ENCODE measurements around the gene ELF3. TPM values are rescaled to one million over a fixed set of nuclear protein-coding genes. Genes with fewer than 3 reads are reported as not detected.
"Not testable (repeated sequence)": the region's sequence is repeated elsewhere in the genome, so short reads cannot be mapped to it uniquely, and the experiment has no call there.

ELF3 gene
- polyA plus RNA-seq, 1 donor from 2014 or later = 0.26 TPM

DNA sequence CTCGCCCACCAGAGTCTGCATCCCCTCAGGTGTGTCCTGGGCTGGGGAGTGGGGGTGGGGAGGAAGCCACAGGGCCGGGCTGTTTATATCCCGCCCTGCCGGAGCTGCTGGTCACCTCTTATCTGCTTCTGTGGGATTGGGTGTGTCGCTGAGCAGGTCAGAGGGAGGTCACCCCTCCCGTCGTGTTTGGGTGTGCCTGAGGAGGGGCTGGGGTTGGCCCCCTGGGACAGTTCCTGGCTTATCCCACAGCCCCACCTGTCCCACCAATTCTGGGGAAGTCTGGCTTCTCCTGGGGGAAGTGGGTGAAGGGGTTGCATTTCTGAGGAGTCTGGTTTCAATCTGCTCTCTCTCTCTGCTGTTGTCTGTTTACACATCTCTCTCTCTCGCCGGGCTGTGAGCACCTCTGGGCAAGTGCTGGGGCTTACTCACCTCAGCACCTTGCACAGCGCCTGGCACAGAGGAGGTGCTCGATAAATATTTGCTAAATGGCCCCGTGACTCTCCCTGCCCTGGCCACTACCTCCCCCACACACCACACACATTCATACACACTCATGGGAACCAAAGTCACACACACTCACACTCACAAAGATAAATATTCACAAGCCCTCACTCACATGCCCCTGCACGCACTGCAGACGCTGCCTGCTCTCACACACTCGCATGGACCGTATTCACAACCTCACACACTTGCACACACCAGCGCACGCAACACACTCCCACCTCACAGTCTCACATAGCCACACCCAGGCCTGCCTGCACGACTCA, 8.3 kb downstream of the ELF3 start:
- Histone ChIP-seq H3K9me2 (ENCODE audit: insufficient read depth, low read length) (no peaks in the 10 kb centered on the region), H3K27ac (ENCODE audit: low read length) (no peak overlapping the region), H3K4me3 (ENCODE audit: low read length) (no peak overlapping the region), H3K9ac (ENCODE audit: low read length) (no peak overlapping the region), H3K4me2 (ENCODE audit: low read length) (no peak overlapping the region), H3K36me3 (ENCODE audit: insufficient read depth, low read length) (no peaks in the 10 kb centered on the region), H3F3A (ENCODE audit: insufficient read depth, low read length, poor library complexity, severe bottlenecking) (no peaks in the 10 kb centered on the region), H2AFZ (ENCODE audit: low read depth, low read length) (no peak overlapping the region), H3K27me3 (ENCODE audit: insufficient read depth, low read depth, low read length) (no peaks in the 10 kb centered on the region), H4K20me1 (ENCODE audit: insufficient read depth) (no peaks in the 10 kb centered on the region), H3K79me2 (replicated peaks; ENCODE audit: insufficient read depth, low read length) (no peaks in the 10 kb centered on the region), H3K9me3 (ENCODE audit: low read length) (no peaks in the 10 kb centered on the region)
- TF ChIP-seq SMC3 (conservative IDR thresholded peaks at IDR 0.05; ENCODE audit: poor library complexity) = no peak
- no peak for TF ChIP-seq EZH2 (IDR thresholded peaks at IDR 0.05; ENCODE audit: borderline replicate concordance, insufficient read depth, low read length, poor library complexity, severe bottlenecking)
- TF ChIP-seq POLR2AphosphoS5 (IDR thresholded peaks at IDR 0.05) = no peak
- TF ChIP-seq, protein P1, sequence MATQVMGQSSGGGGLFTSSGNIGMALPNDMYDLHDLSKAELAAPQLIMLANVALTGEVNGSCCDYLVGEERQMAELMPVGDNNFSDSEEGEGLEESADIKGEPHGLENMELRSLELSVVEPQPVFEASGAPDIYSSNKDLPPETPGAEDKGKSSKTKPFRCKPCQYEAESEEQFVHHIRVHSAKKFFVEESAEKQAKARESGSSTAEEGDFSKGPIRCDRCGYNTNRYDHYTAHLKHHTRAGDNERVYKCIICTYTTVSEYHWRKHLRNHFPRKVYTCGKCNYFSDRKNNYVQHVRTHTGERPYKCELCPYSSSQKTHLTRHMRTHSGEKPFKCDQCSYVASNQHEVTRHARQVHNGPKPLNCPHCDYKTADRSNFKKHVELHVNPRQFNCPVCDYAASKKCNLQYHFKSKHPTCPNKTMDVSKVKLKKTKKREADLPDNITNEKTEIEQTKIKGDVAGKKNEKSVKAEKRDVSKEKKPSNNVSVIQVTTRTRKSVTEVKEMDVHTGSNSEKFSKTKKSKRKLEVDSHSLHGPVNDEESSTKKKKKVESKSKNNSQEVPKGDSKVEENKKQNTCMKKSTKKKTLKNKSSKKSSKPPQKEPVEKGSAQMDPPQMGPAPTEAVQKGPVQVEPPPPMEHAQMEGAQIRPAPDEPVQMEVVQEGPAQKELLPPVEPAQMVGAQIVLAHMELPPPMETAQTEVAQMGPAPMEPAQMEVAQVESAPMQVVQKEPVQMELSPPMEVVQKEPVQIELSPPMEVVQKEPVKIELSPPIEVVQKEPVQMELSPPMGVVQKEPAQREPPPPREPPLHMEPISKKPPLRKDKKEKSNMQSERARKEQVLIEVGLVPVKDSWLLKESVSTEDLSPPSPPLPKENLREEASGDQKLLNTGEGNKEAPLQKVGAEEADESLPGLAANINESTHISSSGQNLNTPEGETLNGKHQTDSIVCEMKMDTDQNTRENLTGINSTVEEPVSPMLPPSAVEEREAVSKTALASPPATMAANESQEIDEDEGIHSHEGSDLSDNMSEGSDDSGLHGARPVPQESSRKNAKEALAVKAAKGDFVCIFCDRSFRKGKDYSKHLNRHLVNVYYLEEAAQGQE (IDR thresholded peaks at IDR 0.05; ENCODE audit: borderline replicate concordance) = no peak
- TF ChIP-seq CTCF (IDR thresholded peaks at IDR 0.05; ENCODE audit: poor library complexity, severe bottlenecking) = no peak
- TF ChIP-seq EP300 (conservative IDR thresholded peaks at IDR 0.05; ENCODE audit: poor library complexity, severe bottlenecking) = no peak
- TF ChIP-seq TAF1 (IDR thresholded peaks at IDR 0.05; ENCODE audit: low read depth) = no peak
- no peak for TF ChIP-seq RAD21 (conservative IDR thresholded peaks at IDR 0.05)
- TF ChIP-seq MXI1 (conservative IDR thresholded peaks at IDR 0.05; ENCODE audit: poor library complexity, severe bottlenecking) = no peak

- H3K27me3 ChIP-seq (ENCODE audit: insufficient read depth, low read depth, low read length); H3K9me2 ChIP-seq (ENCODE audit: insufficient read depth, low read length); H3K9ac ChIP-seq (ENCODE audit: low read length); H3K79me2 ChIP-seq (replicated peaks; ENCODE audit: insufficient read depth, low read length); H3K4me3 ChIP-seq (ENCODE audit: low read length); H4K20me1 ChIP-seq (ENCODE audit: insufficient read depth); H3K4me2 ChIP-seq (ENCODE audit: low read length); H2AFZ ChIP-seq (ENCODE audit: low read depth, low read length); H3K27ac ChIP-seq (ENCODE audit: low read length); H3K36me3 ChIP-seq (ENCODE audit: insufficient read depth, low read length); H3F3A ChIP-seq (ENCODE audit: insufficient read depth, low read length, poor library complexity, severe bottlenecking); H3K9me3 ChIP-seq (ENCODE audit: low read length): not testable (repeated sequence)
Measured at GRCh38 chr1:202019235-202019558, 8.8 kb downstream of the ELF3 start.

Measured in neural cell (in vitro differentiated cells).